HEK293 (cell line): Measurements from ENCODE around the gene SYNGR3.

Experiments
- AEBP2 ChIP-seq: fragments of 450-650 bp; formaldehyde crosslinking; IDR thresholded peaks from 2 replicates; pipeline ENCODE4 v1.5.1; 2016; ENCODE audit warnings: missing biosample characterization, missing genetic modification characterization, borderline replicate concordance
- BCL11A ChIP-seq: fragments of 450-650 bp; formaldehyde crosslinking; IDR thresholded peaks from 2 replicates; pipeline ENCODE4 v1.5.1; 2016; ENCODE audit warnings: low read depth, missing biosample characterization, missing genetic modification characterization
- BCL11B ChIP-seq: fragments of 450-650 bp; formaldehyde crosslinking; IDR thresholded peaks from 2 replicates; pipeline ENCODE4 v1.5.1; 2016; ENCODE audit warnings: low read depth, missing biosample characterization, missing genetic modification characterization
- EGR2 ChIP-seq: fragments of 450-650 bp; formaldehyde crosslinking; IDR thresholded peaks from 2 replicates; pipeline ENCODE4 v1.5.1; 2016; ENCODE audit warnings: low read depth, missing biosample characterization, missing genetic modification characterization
- HOXD13 ChIP-seq: sonication (generic); formaldehyde crosslinking; IDR thresholded peaks from 2 replicates; pipeline ENCODE4 v1.8.0; 2022; ENCODE audit warnings: missing genetic modification reagents, borderline replicate concordance
- INSM2 ChIP-seq: fragments of 450-650 bp; formaldehyde crosslinking; IDR thresholded peaks from 2 replicates; pipeline ENCODE4 v1.5.1; 2016; ENCODE audit warnings: missing biosample characterization, missing genetic modification characterization
- KLF1 ChIP-seq: fragments of 450-650 bp; formaldehyde crosslinking; IDR thresholded peaks from 2 replicates; pipeline ENCODE4 v1.5.1; 2016; ENCODE audit warnings: missing biosample characterization, missing genetic modification characterization
- KLF10 ChIP-seq: fragments of 450-650 bp; IDR thresholded peaks from 2 replicates; pipeline ENCODE4 v1.5.1; 2018; ENCODE audit warnings: missing biosample characterization, mild to moderate bottlenecking, missing genetic modification characterization
- KLF17 ChIP-seq: fragments of 450-650 bp; formaldehyde crosslinking; IDR thresholded peaks from 2 replicates; pipeline ENCODE4 v1.5.1; 2016; ENCODE audit warnings: missing biosample characterization, missing genetic modification characterization
- PATZ1 ChIP-seq: fragments of 450-650 bp; formaldehyde crosslinking; IDR thresholded peaks from 2 replicates; pipeline ENCODE4 v1.5.1; 2016; ENCODE audit warnings: missing biosample characterization, missing genetic modification characterization
- PRDM6 ChIP-seq: fragments of 450-650 bp; formaldehyde crosslinking; IDR thresholded peaks from 2 replicates; pipeline ENCODE4 v1.5.1; 2017; ENCODE audit warnings: missing biosample characterization, missing genetic modification characterization
- ZBTB49 ChIP-seq: fragments of 450-650 bp; formaldehyde crosslinking; IDR thresholded peaks from 2 replicates; pipeline ENCODE4 v1.5.1; 2016; ENCODE audit warnings: missing biosample characterization, missing genetic modification characterization, low read depth
- ZEB2 ChIP-seq: fragments of 450-650 bp; formaldehyde crosslinking; IDR thresholded peaks from 2 replicates; pipeline ENCODE4 v1.5.1; 2016; ENCODE audit warnings: missing biosample characterization, missing genetic modification characterization
- ZNF112 ChIP-seq: fragments of 450-650 bp; formaldehyde crosslinking; IDR thresholded peaks from 2 replicates; pipeline ENCODE4 v1.5.0; 2017; ENCODE audit warnings: missing biosample characterization, missing genetic modification characterization
- ZNF121 ChIP-seq: fragments of 450-650 bp; formaldehyde crosslinking; IDR thresholded peaks from 2 replicates; pipeline ENCODE4 v1.5.1; 2016; ENCODE audit warnings: missing biosample characterization, missing genetic modification characterization
- ZNF174 ChIP-seq: fragments of 450-650 bp; formaldehyde crosslinking; IDR thresholded peaks from 2 replicates; pipeline ENCODE4 v1.5.0; 2017; ENCODE audit warnings: missing biosample characterization, mild to moderate bottlenecking, missing genetic modification characterization
- ZNF184 ChIP-seq: fragments of 450-650 bp; IDR thresholded peaks from 2 replicates; pipeline ENCODE4 v1.5.1; 2018; ENCODE audit warnings: missing biosample characterization, mild to moderate bottlenecking, missing genetic modification characterization
- ZNF274 ChIP-seq, 2 experiments: fragments of 200-500 bp in 1 of 2; fragments of 450-650 bp in 1 of 2; sonication (Bioruptor generic) in 1 of 2; formaldehyde crosslinking in 1 of 2; IDR thresholded peaks; 2 replicates each; pipeline versions ENCODE4 v1.5.1 to v1.6.1; 2014 to 2016; ENCODE audit warnings: borderline replicate concordance in 1 of 2, inconsistent platforms in 1 of 2, low read length in 1 of 2, missing biosample characterization in 1 of 2, missing genetic modification characterization in 1 of 2
- ZNF324 ChIP-seq: fragments of 450-650 bp; formaldehyde crosslinking; IDR thresholded peaks from 2 replicates; pipeline ENCODE4 v1.5.1; 2016; ENCODE audit warnings: missing biosample characterization, missing genetic modification characterization
- ZNF394 ChIP-seq: fragments of 450-650 bp; formaldehyde crosslinking; IDR thresholded peaks from 2 replicates; pipeline ENCODE4 v1.5.1; 2016; ENCODE audit warnings: missing biosample characterization, missing genetic modification characterization, mild to moderate bottlenecking, moderate library complexity, borderline replicate concordance
- ZNF416 ChIP-seq: fragments of 450-650 bp; formaldehyde crosslinking; IDR thresholded peaks from 2 replicates; pipeline ENCODE4 v1.5.1; 2016; ENCODE audit warnings: missing biosample characterization, missing genetic modification characterization
- ZNF510 ChIP-seq: fragments of 450-650 bp; formaldehyde crosslinking; IDR thresholded peaks from 2 replicates; pipeline ENCODE4 v1.5.1; 2018; ENCODE audit warnings: mild to moderate bottlenecking, missing genetic modification characterization, missing biosample characterization; ENCODE audit not compliant: insufficient replicate concordance
- ZNF530 ChIP-seq: fragments of 450-650 bp; formaldehyde crosslinking; IDR thresholded peaks from 2 replicates; pipeline ENCODE4 v1.5.1; 2016; ENCODE audit warnings: low read depth, missing biosample characterization, missing genetic modification characterization
- ZNF610 ChIP-seq: fragments of 450-650 bp; formaldehyde crosslinking; IDR thresholded peaks from 2 replicates; pipeline ENCODE4 v1.5.1; 2016; ENCODE audit warnings: missing biosample characterization, missing genetic modification characterization, borderline replicate concordance
- ZNF692 ChIP-seq: fragments of 450-650 bp; formaldehyde crosslinking; IDR thresholded peaks from 2 replicates; pipeline ENCODE4 v1.5.1; 2016; ENCODE audit warnings: missing biosample characterization, missing genetic modification characterization
- ZSCAN4 ChIP-seq: fragments of 450-650 bp; formaldehyde crosslinking; IDR thresholded peaks from 2 replicates; pipeline ENCODE4 v1.5.1; 2017; ENCODE audit warnings: missing biosample characterization, missing genetic modification characterization
- ZXDB ChIP-seq: fragments of 450-650 bp; formaldehyde crosslinking; IDR thresholded peaks from 2 replicates; pipeline ENCODE4 v1.5.1; 2016; ENCODE audit warnings: missing biosample characterization, missing genetic modification characterization

The SYNGR3 gene

GRCh38 chr16:2005646-2006045 is 15.9 kb downstream of the SYNGR3 start (continued):
- TF ChIP-seq ZXDB (tag by site-specific recombination) (peak; percentile 17; the same call in 1 of the 2 replicates), BCL11A (no peak), ZNF174 (tag by site-specific recombination) (no peak), AEBP2 (no peak), PATZ1 (tag by site-specific recombination) (no peak), EGR2 (0 out of 2 replicates have a peak, but pooled peaks have one; percentile 25), INSM2 (tag by site-specific recombination) (no peak), PRDM6 (tag by site-specific recombination) (no peak), ZSCAN4 (tag by site-specific recombination) (no peak), ZNF121 (tag by site-specific recombination) (no peak), ZNF112 (no peak), ZBTB49 (tag by site-specific recombination) (no peak), ZEB2 (no peak), ZNF184 (tag by site-specific recombination) (no peak), ZNF416 (tag by site-specific recombination) (no peak), ZNF274 (IDR thresholded peaks at IDR 0.05; ENCODE audit: low read length) (no peak), ZNF274 (tag by site-specific recombination; IDR thresholded peaks at IDR 0.05; ENCODE audit: borderline replicate concordance) (no peak), KLF1 (0 out of 2 replicates have a peak, but pooled peaks have one; percentile 12), ZNF324 (tag by site-specific recombination) (no peak), ZNF510 (tag by site-specific recombination) (no peak), ZNF610 (tag by site-specific recombination) (no peak), BCL11B (tag by site-specific recombination) (no peak), KLF17 (tag by site-specific recombination) (0 out of 2 replicates have a peak, but pooled peaks have one; percentile 16), ZNF394 (tag by site-specific recombination) (peak; percentile 93), KLF10 (tag by site-specific recombination) (no peak), ZNF692 (no peak), ZNF530 (no peak), HOXD13 (no peak)
